ENCODE measurements around the gene PEX7.

DNA sequence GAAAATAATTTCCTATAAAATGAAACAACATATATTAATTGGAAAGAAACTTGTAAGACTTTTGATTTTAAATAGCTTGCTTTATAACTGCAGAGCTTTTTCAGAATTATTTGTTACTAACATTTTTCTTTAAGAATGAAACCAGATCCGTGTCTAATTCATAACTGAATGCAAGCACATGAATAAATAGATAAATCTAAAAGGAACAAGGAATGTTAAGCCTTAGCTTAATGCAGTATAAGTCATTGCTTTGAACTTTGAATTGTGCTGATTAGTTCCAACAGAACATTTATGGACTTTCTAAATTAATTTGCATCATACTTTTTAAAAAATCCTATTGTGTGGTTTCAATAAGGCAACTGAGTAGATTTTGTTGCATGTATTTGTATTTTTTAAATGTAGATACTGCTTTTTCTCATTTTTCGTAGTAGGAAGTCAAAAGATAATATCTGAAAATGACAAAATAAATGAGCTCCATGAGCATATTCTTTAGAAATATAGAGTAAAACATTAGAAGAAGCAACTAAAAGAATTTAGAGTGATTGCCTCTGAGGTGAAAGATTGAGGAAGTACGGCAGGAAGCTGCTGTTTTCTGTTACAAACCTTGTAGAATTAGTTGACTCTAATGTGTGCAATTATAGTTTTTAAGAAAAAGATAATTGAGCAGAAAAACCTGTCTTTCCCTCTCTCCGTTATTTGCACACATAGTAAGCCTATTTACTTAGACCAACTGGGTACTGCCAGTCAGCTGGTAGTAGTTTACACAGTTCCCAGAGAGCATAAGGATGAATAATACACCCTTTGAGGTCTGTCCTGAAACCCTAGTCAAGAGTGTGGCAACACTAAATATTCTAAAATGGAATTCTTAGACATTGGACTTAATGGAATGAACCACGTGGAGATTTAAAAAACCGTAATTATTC, 67.1 kb downstream of the PEX7 start:
- TF ChIP-seq, protein P1, sequence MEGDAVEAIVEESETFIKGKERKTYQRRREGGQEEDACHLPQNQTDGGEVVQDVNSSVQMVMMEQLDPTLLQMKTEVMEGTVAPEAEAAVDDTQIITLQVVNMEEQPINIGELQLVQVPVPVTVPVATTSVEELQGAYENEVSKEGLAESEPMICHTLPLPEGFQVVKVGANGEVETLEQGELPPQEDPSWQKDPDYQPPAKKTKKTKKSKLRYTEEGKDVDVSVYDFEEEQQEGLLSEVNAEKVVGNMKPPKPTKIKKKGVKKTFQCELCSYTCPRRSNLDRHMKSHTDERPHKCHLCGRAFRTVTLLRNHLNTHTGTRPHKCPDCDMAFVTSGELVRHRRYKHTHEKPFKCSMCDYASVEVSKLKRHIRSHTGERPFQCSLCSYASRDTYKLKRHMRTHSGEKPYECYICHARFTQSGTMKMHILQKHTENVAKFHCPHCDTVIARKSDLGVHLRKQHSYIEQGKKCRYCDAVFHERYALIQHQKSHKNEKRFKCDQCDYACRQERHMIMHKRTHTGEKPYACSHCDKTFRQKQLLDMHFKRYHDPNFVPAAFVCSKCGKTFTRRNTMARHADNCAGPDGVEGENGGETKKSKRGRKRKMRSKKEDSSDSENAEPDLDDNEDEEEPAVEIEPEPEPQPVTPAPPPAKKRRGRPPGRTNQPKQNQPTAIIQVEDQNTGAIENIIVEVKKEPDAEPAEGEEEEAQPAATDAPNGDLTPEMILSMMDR (IDR thresholded peaks at IDR 0.05; ENCODE audit: low read length), result no peak
- no peak for TF ChIP-seq EZH2 (optimal IDR thresholded peaks at IDR 0.05; ENCODE audit: low read depth, low read length)
- TF ChIP-seq EZH2phosphoT487 (IDR thresholded peaks at IDR 0.05; ENCODE audit: low read length), result no peak
